ENCODE results near the gene C1QTNF12. TPM values are rescaled to one million over a fixed set of nuclear protein-coding genes. Genes with fewer than 3 reads are reported as not detected.

C1QTNF12 gene
- polyA plus RNA-seq, 2 donors, result 1.6 to 3.0 TPM

DNA sequence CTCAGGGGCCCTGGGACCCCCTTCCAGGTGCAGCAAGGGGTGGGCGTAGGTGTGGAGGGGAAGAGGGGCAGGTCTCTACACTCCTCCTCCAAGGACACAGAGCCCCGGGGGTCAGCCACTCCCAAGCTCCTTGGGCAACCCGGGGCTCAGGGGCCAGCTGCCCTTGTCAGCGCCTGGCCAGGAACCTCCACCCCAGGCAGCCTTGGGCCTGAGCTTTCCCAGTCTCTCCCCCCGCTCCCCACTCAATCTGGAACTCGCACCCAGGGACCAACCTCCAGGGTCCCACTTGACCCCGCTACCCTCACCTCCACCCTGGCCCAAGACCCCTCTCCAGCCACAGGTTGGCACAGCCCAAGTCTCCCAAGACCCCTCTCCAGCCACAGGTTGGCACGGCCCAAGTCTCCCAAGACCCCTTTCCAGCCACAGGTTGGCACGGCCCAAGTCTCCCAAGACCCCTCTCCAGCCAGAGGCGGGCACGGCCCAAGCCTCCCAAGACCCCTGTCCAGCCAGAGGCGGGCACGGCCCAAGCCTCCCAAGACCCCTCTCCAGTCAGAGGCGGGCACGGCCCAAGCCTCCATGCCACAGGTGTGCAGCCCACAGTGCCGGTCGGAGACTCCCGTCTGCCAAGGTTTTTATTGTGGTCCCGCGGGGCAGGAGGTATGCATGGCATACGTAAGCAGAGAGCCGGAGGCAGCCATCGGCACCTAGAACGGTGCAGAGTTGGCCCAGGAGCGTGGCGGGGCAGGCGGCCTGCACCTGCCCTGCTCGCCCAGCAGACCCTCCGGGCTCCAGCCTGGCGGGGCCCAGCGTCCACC lies 35.6 kb downstream of the C1QTNF12 start:
- Histone ChIP-seq H3K27ac (ENCODE audit: low read depth in 2 of 2, low read length in 1 of 2) (no peak overlapping the region), H3K4me3 (ENCODE audit: low read depth in 1 of 2, low read length in 2 of 2) (no peak overlapping the region), H3K9me3 (ENCODE audit: control insufficient read depth in 2 of 2, insufficient read depth in 1 of 2, low read depth in 1 of 2, low read length in 1 of 2) (no peaks in the 10 kb centered on the region), H3K27me3 (ENCODE audit: control insufficient read depth in 1 of 2, insufficient read depth in 2 of 2, low read length in 2 of 2) (no peaks in the 10 kb centered on the region), H3K36me3 (ENCODE audit: control insufficient read depth in 2 of 2, insufficient read depth in 2 of 2, low read length in 1 of 2) (peaks cover 0 to 1% of the 10 kb centered on the region in 2 donors), H3K4me1 (ENCODE audit: control insufficient read depth in 2 of 2, insufficient read depth in 2 of 2, low read length in 1 of 2) (peaks cover 10 to 17% of the 10 kb centered on the region in 2 donors)
- 90 to 92% methylated on average over 30 to 31 of the region's 31 CpGs for WGBS, 2 donors

DNA sequence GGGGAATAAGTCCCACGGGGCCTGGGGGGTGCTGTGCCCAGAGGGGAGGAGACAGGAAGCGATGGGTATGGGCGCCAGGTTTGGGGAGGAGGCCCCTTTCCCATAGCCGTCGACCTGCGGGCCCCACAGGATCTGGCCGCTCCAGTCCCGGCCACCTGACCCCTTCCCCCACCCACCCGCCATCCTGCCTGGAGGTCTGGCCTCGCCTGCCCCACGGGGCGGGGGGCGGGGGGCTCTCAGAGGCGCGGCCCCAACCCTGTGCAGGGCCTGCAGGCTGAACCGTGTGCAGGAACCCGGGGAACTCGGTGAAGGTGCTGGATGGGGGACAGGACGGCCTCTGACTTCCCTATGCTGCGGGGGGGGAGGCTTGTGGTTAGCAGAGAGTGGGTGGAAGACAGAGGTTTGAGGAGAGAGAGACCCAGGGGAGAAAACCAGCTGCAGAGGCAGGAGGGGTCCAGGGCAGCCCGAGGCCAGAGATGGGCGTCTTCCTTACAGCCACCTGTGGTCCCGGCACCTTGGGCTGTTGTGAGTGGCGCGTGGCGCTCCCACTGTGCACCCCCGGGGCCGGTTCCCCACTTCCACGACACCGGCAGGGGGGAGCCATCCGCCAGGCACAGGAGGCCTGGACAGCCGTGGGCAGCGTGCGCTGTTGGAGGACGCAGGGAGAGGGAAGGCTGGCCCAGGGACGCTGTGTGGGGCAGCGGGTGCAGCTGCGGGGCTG lies 37.6 kb downstream of the C1QTNF12 start:
- Histone ChIP-seq H3K27ac (ENCODE audit: low read depth in 2 of 2, low read length in 1 of 2) (peak overlapping the region in 1 of 2 donors; percentile 53), H3K9me3 (ENCODE audit: control insufficient read depth in 2 of 2, insufficient read depth in 1 of 2, low read depth in 1 of 2, low read length in 1 of 2) (no peaks in the 10 kb centered on the region), H3K4me3 (ENCODE audit: low read depth in 1 of 2, low read length in 2 of 2) (no peak overlapping the region), H3K27me3 (ENCODE audit: control insufficient read depth in 1 of 2, insufficient read depth in 2 of 2, low read length in 2 of 2) (no peaks in the 10 kb centered on the region), H3K4me1 (ENCODE audit: control insufficient read depth in 2 of 2, insufficient read depth in 2 of 2, low read length in 1 of 2) (peaks cover 10 to 16% of the 10 kb centered on the region in 2 donors), H3K36me3 (ENCODE audit: control insufficient read depth in 2 of 2, insufficient read depth in 2 of 2, low read length in 1 of 2) (no peaks in the 10 kb centered on the region)
- WGBS, 2 donors, result 55 to 57% methylated on average over 35 to 38 of the region's 38 CpGs

DNA sequence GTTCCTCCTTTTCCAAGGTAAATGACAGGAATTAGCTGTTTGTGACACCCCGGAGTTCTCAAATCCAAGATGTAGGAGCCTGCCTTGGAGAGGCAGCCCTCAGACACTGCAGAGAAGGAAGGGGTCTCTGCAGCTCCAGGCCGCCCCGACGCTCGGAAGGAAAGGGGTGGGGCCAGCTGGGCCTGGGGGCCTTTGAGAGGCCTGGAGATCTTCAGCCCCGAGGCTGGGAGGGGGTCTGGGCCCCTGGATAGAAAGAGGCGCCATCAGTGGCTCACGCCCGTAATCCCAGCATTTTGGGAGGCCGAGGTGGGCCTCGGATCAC lies 39.0 kb downstream of the C1QTNF12 start:
- H3K27me3 ChIP-seq (ENCODE audit: control insufficient read depth in 1 of 2, insufficient read depth in 2 of 2, low read length in 2 of 2), result no peaks in the 10 kb centered on the region
- WGBS, 2 donors, result 56 to 63% methylated on average over 11 of the region's 11 CpGs
- H3K9me3 ChIP-seq (ENCODE audit: control insufficient read depth in 2 of 2, insufficient read depth in 1 of 2, low read depth in 1 of 2, low read length in 1 of 2), result no peaks in the 10 kb centered on the region
- H3K4me3 ChIP-seq (ENCODE audit: low read depth in 1 of 2, low read length in 2 of 2), result no peak overlapping the region
- H3K36me3 ChIP-seq (ENCODE audit: control insufficient read depth in 2 of 2, insufficient read depth in 2 of 2, low read length in 1 of 2), result no peaks in the 10 kb centered on the region
- no peak overlapping the region for H3K27ac ChIP-seq (ENCODE audit: low read depth in 2 of 2, low read length in 1 of 2)
- peaks cover 10 to 11% of the 10 kb centered on the region in 2 donors for H3K4me1 ChIP-seq (ENCODE audit: control insufficient read depth in 2 of 2, insufficient read depth in 2 of 2, low read length in 1 of 2)

DNA sequence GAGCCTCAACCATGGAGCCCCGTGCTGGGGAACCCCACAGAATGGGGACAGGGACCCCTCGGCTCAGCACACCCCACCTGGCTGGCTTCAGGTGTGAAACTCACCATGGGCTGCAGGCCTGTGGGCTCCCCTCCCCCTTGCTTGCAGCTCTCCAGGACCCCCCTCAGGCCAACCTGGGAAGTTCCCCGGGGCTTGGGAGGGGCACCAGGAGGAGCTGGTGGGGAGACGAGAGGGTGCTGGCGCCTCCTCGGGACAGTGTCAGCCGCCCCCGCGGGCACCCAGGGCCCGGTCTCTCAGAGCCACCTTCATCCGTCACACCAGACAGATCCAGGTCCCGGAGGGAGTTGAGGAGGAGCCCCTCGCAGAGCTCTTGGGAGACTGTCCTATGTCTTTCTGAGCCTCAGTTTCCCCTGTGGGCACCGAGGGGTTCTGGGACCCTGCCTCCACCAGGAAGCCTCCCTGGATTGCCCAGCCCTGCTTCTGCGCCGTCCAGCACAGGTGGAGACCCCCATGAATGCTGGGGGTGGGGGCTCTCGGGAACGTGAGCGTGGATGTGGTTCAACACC lies 39.5 kb downstream of the C1QTNF12 start:
- no peak overlapping the region for H3K4me3 ChIP-seq (ENCODE audit: low read depth in 1 of 2, low read length in 2 of 2)
- no peaks in the 10 kb centered on the region for H3K36me3 ChIP-seq (ENCODE audit: control insufficient read depth in 2 of 2, insufficient read depth in 2 of 2, low read length in 1 of 2)
- 39 to 42% methylated on average over 18 to 19 of the region's 19 CpGs for WGBS, 2 donors
- H3K27me3 ChIP-seq (ENCODE audit: control insufficient read depth in 1 of 2, insufficient read depth in 2 of 2, low read length in 2 of 2), result no peaks in the 10 kb centered on the region
- no peaks in the 10 kb centered on the region for H3K9me3 ChIP-seq (ENCODE audit: control insufficient read depth in 2 of 2, insufficient read depth in 1 of 2, low read depth in 1 of 2, low read length in 1 of 2)
- H3K27ac ChIP-seq (ENCODE audit: low read depth in 2 of 2, low read length in 1 of 2), result no peak overlapping the region
- H3K4me1 ChIP-seq (ENCODE audit: control insufficient read depth in 2 of 2, insufficient read depth in 2 of 2, low read length in 1 of 2), result peaks cover 10 to 11% of the 10 kb centered on the region in 2 donors

DNA sequence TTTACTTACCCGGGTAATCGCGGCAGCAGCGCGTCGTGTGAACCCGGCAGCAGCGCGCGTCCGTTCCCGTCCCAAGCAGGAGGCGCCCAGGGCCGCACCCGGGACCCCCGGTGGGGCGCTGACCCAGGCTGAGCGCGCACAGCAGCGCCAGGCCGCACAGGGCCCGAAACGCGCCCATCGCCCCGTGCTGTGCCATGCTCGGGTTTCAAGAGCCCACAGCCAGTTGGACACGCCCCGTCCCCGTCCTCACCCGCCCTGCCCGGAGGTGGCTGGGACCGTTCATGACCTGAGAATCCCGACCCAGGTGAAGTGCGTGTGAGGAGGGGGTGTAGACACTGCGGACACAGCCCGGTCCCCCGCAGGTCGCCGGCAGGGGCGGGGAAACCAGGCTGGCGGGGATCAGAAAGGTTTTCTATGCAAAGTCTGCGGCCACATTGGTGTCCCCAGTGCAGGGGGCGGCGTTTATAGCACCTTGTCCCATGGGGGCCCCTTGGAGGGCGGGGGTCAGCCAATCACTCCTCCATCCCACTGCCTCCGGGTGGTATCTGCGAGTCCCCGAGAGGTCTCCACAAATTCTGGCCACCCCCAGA lies 40.1 kb downstream of the C1QTNF12 start, which contains the start of gene TNFRSF18:
TSS of gene TNFRSF18 (minus strand) at position 217 of the 590 bp plus-strand sequence. CDS start at position 196, 21 bp downstream.
- no peaks in the 10 kb centered on the region for H3K9me3 ChIP-seq (ENCODE audit: control insufficient read depth in 2 of 2, insufficient read depth in 1 of 2, low read depth in 1 of 2, low read length in 1 of 2)
- no peaks in the 10 kb centered on the region for H3K27me3 ChIP-seq (ENCODE audit: control insufficient read depth in 1 of 2, insufficient read depth in 2 of 2, low read length in 2 of 2)
- peak within 1 kb of the TSS in 1 of 2 donors; percentile 16 for H3K27ac ChIP-seq (ENCODE audit: low read depth in 2 of 2, low read length in 1 of 2)
- peaks cover 10 to 11% of the 10 kb centered on the region in 2 donors for H3K4me1 ChIP-seq (ENCODE audit: control insufficient read depth in 2 of 2, insufficient read depth in 2 of 2, low read length in 1 of 2)
- H3K4me3 ChIP-seq (ENCODE audit: low read depth in 1 of 2, low read length in 2 of 2), result peak within 1 kb of the TSS; percentile 26 to 29
- H3K36me3 ChIP-seq (ENCODE audit: control insufficient read depth in 2 of 2, insufficient read depth in 2 of 2, low read length in 1 of 2), result no peaks in the 10 kb centered on the region
- 2 to 4% methylated on average over 48 to 49 of the region's 49 CpGs for WGBS, 2 donors

DNA sequence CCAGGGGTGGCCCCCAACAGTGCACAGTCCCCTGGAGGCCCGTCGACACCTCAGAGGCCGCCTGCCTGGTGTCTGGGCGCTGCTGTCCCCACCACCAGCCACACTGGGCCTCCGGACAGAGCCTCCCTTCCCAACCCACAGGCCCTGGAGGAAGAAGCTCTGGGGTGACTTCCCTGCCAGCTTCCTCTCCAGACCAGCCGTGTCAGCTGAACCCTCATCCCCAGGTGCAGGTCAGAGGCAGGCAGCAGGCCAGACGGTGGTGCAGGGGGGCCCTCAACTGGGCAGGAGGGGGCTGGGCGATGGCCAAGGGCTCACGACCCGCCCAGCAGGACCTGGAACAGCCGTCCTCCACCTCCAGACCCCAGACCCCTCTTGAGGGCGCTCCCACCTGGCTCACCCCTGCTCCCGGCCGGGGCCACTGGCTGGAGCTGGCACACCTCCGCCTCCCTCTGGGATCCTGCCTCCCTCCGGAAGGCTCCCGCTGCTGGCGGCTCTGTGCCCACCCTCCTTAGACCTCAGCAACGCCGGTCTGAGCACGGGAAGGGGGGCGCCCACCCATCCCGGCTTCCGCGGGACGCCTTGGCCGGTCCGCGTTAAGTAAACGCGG lies 40.6 kb downstream of the C1QTNF12 start:
- 25% methylated on average over 31 of the region's 31 CpGs for WGBS, 2 donors
- H3K4me3 ChIP-seq (ENCODE audit: low read depth in 1 of 2, low read length in 2 of 2), result peak overlapping the region; percentile 26 to 29
- H3K36me3 ChIP-seq (ENCODE audit: control insufficient read depth in 2 of 2, insufficient read depth in 2 of 2, low read length in 1 of 2), result no peaks in the 10 kb centered on the region
- H3K9me3 ChIP-seq (ENCODE audit: control insufficient read depth in 2 of 2, insufficient read depth in 1 of 2, low read depth in 1 of 2, low read length in 1 of 2), result no peaks in the 10 kb centered on the region
- H3K27me3 ChIP-seq (ENCODE audit: control insufficient read depth in 1 of 2, insufficient read depth in 2 of 2, low read length in 2 of 2), result peaks cover 0 to 5% of the 10 kb centered on the region in 2 donors
- peaks cover 10 to 11% of the 10 kb centered on the region in 2 donors for H3K4me1 ChIP-seq (ENCODE audit: control insufficient read depth in 2 of 2, insufficient read depth in 2 of 2, low read length in 1 of 2)
- no peak overlapping the region for H3K27ac ChIP-seq (ENCODE audit: low read depth in 2 of 2, low read length in 1 of 2)

DNA sequence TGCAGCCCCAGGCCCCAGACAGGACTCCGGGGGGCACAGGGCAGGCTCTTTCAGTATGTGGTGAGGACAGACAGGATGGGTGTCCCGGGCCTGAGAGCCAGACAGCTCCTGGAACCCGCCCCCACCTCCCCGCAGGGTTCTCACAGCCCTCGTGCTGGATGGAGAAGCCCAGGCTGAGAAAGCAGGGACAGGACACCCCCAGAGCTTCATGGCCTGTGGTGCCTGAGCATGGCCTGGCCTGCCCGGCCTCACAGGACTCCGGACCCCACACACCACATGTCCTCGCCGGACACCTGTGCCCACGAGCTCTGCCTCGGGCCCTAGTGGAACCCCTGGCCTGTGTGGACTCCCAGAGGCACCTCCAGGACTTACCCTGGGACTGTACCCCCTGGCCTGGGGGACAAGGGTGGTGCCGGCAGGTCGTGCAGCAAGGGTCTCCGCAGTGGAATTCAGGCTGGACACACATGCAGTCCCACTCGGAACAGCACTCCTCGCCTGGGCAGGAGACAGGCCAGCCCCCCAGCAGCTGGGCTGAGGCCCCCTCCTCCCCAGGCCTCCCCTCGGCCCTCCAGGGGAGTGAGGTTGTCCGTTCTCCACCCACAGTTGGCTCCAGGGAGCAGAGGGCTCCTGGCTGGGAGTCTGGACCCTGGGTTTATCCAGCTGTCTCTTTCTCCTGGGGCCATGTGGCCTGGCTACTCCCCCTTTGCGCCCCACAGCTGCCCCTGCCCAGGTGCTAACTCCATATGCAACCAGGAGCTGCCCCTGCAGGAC lies 41.3 kb downstream of the C1QTNF12 start:
- no peak overlapping the region for H3K27ac ChIP-seq (ENCODE audit: low read depth in 2 of 2, low read length in 1 of 2)
- H3K4me1 ChIP-seq (ENCODE audit: control insufficient read depth in 2 of 2, insufficient read depth in 2 of 2, low read length in 1 of 2), result peaks cover 10 to 11% of the 10 kb centered on the region in 2 donors
- no peaks in the 10 kb centered on the region for H3K9me3 ChIP-seq (ENCODE audit: control insufficient read depth in 2 of 2, insufficient read depth in 1 of 2, low read depth in 1 of 2, low read length in 1 of 2)
- 82 to 86% methylated on average over 16 to 19 of the region's 19 CpGs for WGBS, 2 donors
- H3K36me3 ChIP-seq (ENCODE audit: control insufficient read depth in 2 of 2, insufficient read depth in 2 of 2, low read length in 1 of 2), result no peaks in the 10 kb centered on the region
- H3K4me3 ChIP-seq (ENCODE audit: low read depth in 1 of 2, low read length in 2 of 2), result peak overlapping the region in 1 of 2 donors; percentile 26
- H3K27me3 ChIP-seq (ENCODE audit: control insufficient read depth in 1 of 2, insufficient read depth in 2 of 2, low read length in 2 of 2), result peaks cover 0 to 7% of the 10 kb centered on the region in 2 donors

DNA sequence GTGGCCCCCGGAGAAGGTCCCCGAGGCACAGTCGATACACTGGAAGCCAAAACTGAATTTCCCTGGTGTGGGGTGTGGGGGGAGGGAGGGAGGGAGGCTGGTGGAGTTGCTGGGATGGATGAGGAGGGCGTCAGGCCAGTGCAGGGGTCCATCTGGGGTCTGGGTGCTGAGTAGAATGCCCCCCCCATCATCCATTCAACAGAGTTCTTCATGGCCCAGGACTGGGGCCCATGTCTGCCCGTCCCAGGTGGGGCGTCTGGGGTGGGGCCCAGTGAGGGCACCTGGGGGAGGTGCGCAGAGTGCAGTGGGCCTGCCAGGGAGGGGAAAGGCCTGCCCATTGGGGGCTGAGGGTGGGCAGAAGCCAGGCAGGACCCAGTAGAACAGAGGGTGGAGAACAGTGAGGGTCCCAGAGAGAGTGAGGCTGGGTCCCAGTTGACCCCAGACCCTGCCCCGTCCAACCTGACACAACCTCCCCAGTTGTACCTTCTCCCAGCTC lies 42.0 kb downstream of the C1QTNF12 start:
- H3K4me1 ChIP-seq (ENCODE audit: control insufficient read depth in 2 of 2, insufficient read depth in 2 of 2, low read length in 1 of 2), result peaks cover 10 to 11% of the 10 kb centered on the region in 2 donors
- no peak overlapping the region for H3K27ac ChIP-seq (ENCODE audit: low read depth in 2 of 2, low read length in 1 of 2)
- 86 to 91% methylated on average over 8 of the region's 8 CpGs for WGBS, 2 donors
- no peak overlapping the region for H3K4me3 ChIP-seq (ENCODE audit: low read depth in 1 of 2, low read length in 2 of 2)
- no peaks in the 10 kb centered on the region for H3K9me3 ChIP-seq (ENCODE audit: control insufficient read depth in 2 of 2, insufficient read depth in 1 of 2, low read depth in 1 of 2, low read length in 1 of 2)
- H3K27me3 ChIP-seq (ENCODE audit: control insufficient read depth in 1 of 2, insufficient read depth in 2 of 2, low read length in 2 of 2), result peaks cover 0 to 7% of the 10 kb centered on the region in 2 donors
- no peaks in the 10 kb centered on the region for H3K36me3 ChIP-seq (ENCODE audit: control insufficient read depth in 2 of 2, insufficient read depth in 2 of 2, low read length in 1 of 2)
